Caco-2 (cell line): ENCODE measurements around the gene ZNF638. TPM values are rescaled to one million over a fixed set of nuclear protein-coding genes. Genes with fewer than 3 reads are reported as not detected.

Source experiments
- BruUV-seq: library from RNA; stranded (reverse); fragments of 400-500 nt; replicated peaks from 2 replicates; lab custom pipeline; 2021; lab: Mats Ljungman, UMichigan
- CTCF ChIA-PET: fragments of 300-600 bp; sonication (Branson Sonifier 250); formaldehyde crosslinking; loops from one replicate; lab custom pipeline; 2022; ENCODE audit warnings: antibody characterized with exemption; lab: Charles Lee
- POLR2A ChIA-PET: fragments of 300-600 bp; sonication (Branson Sonifier 250); formaldehyde crosslinking; loops from one replicate; lab custom pipeline; 2022; ENCODE audit warnings: antibody characterized with exemption; lab: Charles Lee
- DNase-seq, 2 experiments: peaks; one replicate each; pipeline versions ENCODE4 v3.0.0 to v3.0.0-alpha.2; 2020 to 2022
- H3K27me3 ChIP-seq: replicated peaks from 2 replicates; pipeline ENCODE4 v1.6.0; 2011; ENCODE audit warnings: low read length; ENCODE audit not compliant: control insufficient read depth, insufficient read depth
- H3K36me3 ChIP-seq: 2 replicates; pipeline ENCODE4 v1.5.1; 2011; ENCODE audit warnings: low read length; ENCODE audit not compliant: control insufficient read depth, insufficient read depth
- H3K4me1 ChIP-seq: fragments of 250-450 bp; sonication (Bioruptor Pico); 2 replicates; pipeline ENCODE4 v1.5.1; 2020; ENCODE audit warnings: mild to moderate bottlenecking
- H3K4me3 ChIP-seq: 2 replicates; pipeline ENCODE4 v1.5.1; 2011; ENCODE audit warnings: low read depth, mild to moderate bottlenecking, control low read depth, low read length
- H3K9me3 ChIP-seq: fragments of 250-450 bp; sonication (Bioruptor Pico); 2 replicates; pipeline ENCODE4 v1.5.1; 2020; ENCODE audit warnings: mild to moderate bottlenecking, moderate library complexity
- H3K27ac Mint-ChIP-seq: one replicate; pipeline ENCODE4 v1.8.0; 2022; ENCODE audit warnings: mixed read lengths; ENCODE audit not compliant: unreplicated experiment
- H3K27me3 Mint-ChIP-seq: one replicate; pipeline ENCODE4 v1.8.0; 2022; ENCODE audit warnings: mixed read lengths; ENCODE audit not compliant: insufficient read depth, unreplicated experiment
- H3K36me3 Mint-ChIP-seq: one replicate; pipeline ENCODE4 v1.8.0; 2022; ENCODE audit warnings: mild to moderate bottlenecking, mixed read lengths; ENCODE audit not compliant: insufficient read depth, unreplicated experiment
- H3K4me1 Mint-ChIP-seq: one replicate; pipeline ENCODE4 v1.8.0; 2022; ENCODE audit warnings: low read depth, mixed read lengths; ENCODE audit not compliant: unreplicated experiment
- H3K4me3 Mint-ChIP-seq: one replicate; pipeline ENCODE4 v1.8.0; 2022; ENCODE audit warnings: mild to moderate bottlenecking, moderate library complexity, mixed read lengths; ENCODE audit not compliant: unreplicated experiment
- H3K9me3 Mint-ChIP-seq: one replicate; pipeline ENCODE4 v1.8.0; 2022; ENCODE audit warnings: mixed read lengths; ENCODE audit not compliant: unreplicated experiment
- CTCF ChIP-seq, 2 experiments: fragments of 200-600 bp in 1 of 2; IDR thresholded peaks; 1 replicate in 1 of 2; 2 replicates in 1 of 2; pipeline versions ENCODE4 v1.5.1 to v1.8.0; 2011 to 2022; ENCODE audit warnings: antibody characterized with exemption in 1 of 2, control low read depth in 1 of 2, inconsistent platforms in 1 of 2, low read depth in 1 of 2, low read length in 1 of 2, mild to moderate bottlenecking in 1 of 2, moderate library complexity in 1 of 2; ENCODE audit not compliant: insufficient read depth in 1 of 2, severe bottlenecking in 1 of 2, unreplicated experiment in 1 of 2
- intact Hi-C: fragments of 100-400 bp; cut with micrococcal nuclease; formaldehyde crosslinking; loops from one replicate; pipeline ENCODE4 v1.10.0; 2022; ENCODE audit not compliant: unreplicated experiment
- total RNA-seq: library from RNA; stranded (reverse); gene quantifications from 2 replicates; pipeline ENCODE4 v1.2.3, GENCODE V29; 2022

The ZNF638 gene
- total RNA-seq, 1 experiment from 2014 or later: 133 TPM

- Histone ChIP-seq H3K4me1 (peaks cover 7% of the 10 kb centered on the region; the same call in 1 of the 2 replicates), H3K36me3 (no peaks in the 10 kb centered on the region), H3K27me3 (no peaks in the 10 kb centered on the region), H3K4me3 (no peak overlapping the region), H3K9me3 (no peaks in the 10 kb centered on the region)
- no peaks in the 10 kb centered on the region for H3K36me3 Mint-ChIP-seq
- H3K4me1 Mint-ChIP-seq: no peaks in the 10 kb centered on the region
- H3K9me3 Mint-ChIP-seq: no peaks in the 10 kb centered on the region
- DNase-seq: peak; percentile 46 to 58
- TF ChIP-seq CTCF (IDR thresholded peaks at IDR 0.05; ENCODE audit: insufficient read depth in 1 of 2, low read depth in 1 of 2, low read length in 1 of 2, severe bottlenecking in 1 of 2, unreplicated experiment in 1 of 2): peak; percentile 43 to 61
- POLR2A ChIA-PET: interaction anchor here (0.6 kb wide), 1 partner anchor 152 kb away, joined by 5 read pairs; no protein-coding TSS in a partner anchor
- H3K27me3 Mint-ChIP-seq: peaks cover 6% of the 10 kb centered on the region
- intact Hi-C loops: loop anchor here (1.0 kb wide), 2 partner anchors 58 to 125 kb away; no protein-coding TSS in a partner anchor
- H3K4me3 Mint-ChIP-seq: no peak overlapping the region
- no peak overlapping the region for H3K27ac Mint-ChIP-seq
- CTCF ChIA-PET: interaction anchor here (0.9 to 1.7 kb wide), 3 partner anchors 55 to 57 kb away, joined by 3 to 9 read pairs (median 5); partner anchors contain the start of gene PAIP2B
- no TSS peak for BruUV-seq
Measured at GRCh38 chr2:71282493-71282892, 49.1 kb upstream of the ZNF638 start.

GRCh38 chr2:71283131-71283530 is 48.5 kb upstream of the ZNF638 start:
- ChIA-PET POLR2A (no interaction called here), CTCF (interaction anchor here (0.9 to 1.1 kb wide), 2 partner anchors 56 to 58 kb away, joined by 3 to 5 read pairs; partner anchors contain the start of gene PAIP2B)
- Histone ChIP-seq H3K4me1 (peaks cover 2% of the 10 kb centered on the region; the same call in 1 of the 2 replicates), H3K27me3 (no peaks in the 10 kb centered on the region), H3K4me3 (no peak overlapping the region), H3K36me3 (no peaks in the 10 kb centered on the region), H3K9me3 (no peaks in the 10 kb centered on the region)
- Mint-ChIP-seq H3K9me3 (no peaks in the 10 kb centered on the region), H3K4me1 (no peaks in the 10 kb centered on the region), H3K27me3 (peaks cover 6% of the 10 kb centered on the region), H3K27ac (no peak overlapping the region), H3K36me3 (no peaks in the 10 kb centered on the region), H3K4me3 (no peak overlapping the region)
- BruUV-seq: no TSS peak
- TF ChIP-seq CTCF (IDR thresholded peaks at IDR 0.05; ENCODE audit: insufficient read depth in 1 of 2, low read depth in 1 of 2, low read length in 1 of 2, severe bottlenecking in 1 of 2, unreplicated experiment in 1 of 2): no peak
- DNase-seq: no peak
- intact Hi-C loops: no loop called here

- H3K27me3 ChIP-seq: no peaks in the 10 kb centered on the region
- no peak for DNase-seq
- H3K4me3 Mint-ChIP-seq: no peak overlapping the region
- H3K4me1 ChIP-seq: no peaks in the 10 kb centered on the region
- H3K9me3 Mint-ChIP-seq: no peaks in the 10 kb centered on the region
- no peaks in the 10 kb centered on the region for H3K4me1 Mint-ChIP-seq
- peaks cover 4% of the 10 kb centered on the region for H3K27me3 Mint-ChIP-seq
- ChIA-PET CTCF (interaction anchor here (0.5 to 0.6 kb wide), 2 partner anchors 46 to 1408 kb away, joined by 3 read pairs; partner anchors contain the start of gene ZNF638), POLR2A (interaction anchor here (0.6 kb wide), 1 partner anchor 14 kb away, joined by 3 read pairs; no protein-coding TSS in a partner anchor)
- no peak for TF ChIP-seq CTCF (IDR thresholded peaks at IDR 0.05; ENCODE audit: insufficient read depth in 1 of 2, low read depth in 1 of 2, low read length in 1 of 2, severe bottlenecking in 1 of 2, unreplicated experiment in 1 of 2)
- BruUV-seq: no TSS peak
- H3K36me3 ChIP-seq: no peaks in the 10 kb centered on the region
- H3K27ac Mint-ChIP-seq: no peak overlapping the region
- H3K36me3 Mint-ChIP-seq: no peaks in the 10 kb centered on the region
- no peaks in the 10 kb centered on the region for H3K9me3 ChIP-seq
- intact Hi-C loops: no loop called here
- no peak overlapping the region for H3K4me3 ChIP-seq
Measured at GRCh38 chr2:71285706-71286105, 45.9 kb upstream of the ZNF638 start.
